HAP-1 (cell line): ENCODE data around the gene ABHD2.
"Not testable (repeated sequence)": the region's sequence is repeated elsewhere in the genome, so short reads cannot be mapped to it uniquely, and the experiment has no call there.

ENCODE experiments used
- DNase-seq, 2 experiments: peaks; one replicate each; pipeline ENCODE4 v3.0.0-alpha.2; 2016 to 2020; ENCODE audit warnings: low spot score in 2 of 2
- H3K27me3 ChIP-seq: fragments of 250-450 bp; sonication (Bioruptor Pico); 2 replicates; pipeline ENCODE4 v1.5.1; 2020; ENCODE audit warnings: low read depth, mild to moderate bottlenecking, moderate library complexity
- H3K36me3 ChIP-seq: fragments of 250-450 bp; sonication (Bioruptor Pico); replicated peaks from 2 replicates; pipeline ENCODE4 v1.5.1; 2020; ENCODE audit warnings: mild to moderate bottlenecking
- H3K4me1 ChIP-seq: fragments of 250-450 bp; sonication (Bioruptor Pico); 2 replicates; pipeline ENCODE4 v1.5.1; 2020; ENCODE audit warnings: mild to moderate bottlenecking
- H3K4me3 ChIP-seq: fragments of 250-450 bp; sonication (Bioruptor Pico); 2 replicates; pipeline ENCODE4 v1.5.1; 2020; ENCODE audit warnings: mild to moderate bottlenecking, moderate library complexity
- H3K9me3 ChIP-seq: fragments of 250-450 bp; sonication (Bioruptor Pico); 2 replicates; pipeline ENCODE4 v1.5.1; 2020; ENCODE audit warnings: mild to moderate bottlenecking, moderate library complexity
- in situ Hi-C: fragments of 300-500 bp; cut with MboI; formaldehyde crosslinking; loops from 3 replicates; pipeline ENCODE4 v1.14.3; 2020; ENCODE audit warnings: low sequenced_read_pairs, inconsistent platforms, mixed read lengths

The ABHD2 gene, protein sequence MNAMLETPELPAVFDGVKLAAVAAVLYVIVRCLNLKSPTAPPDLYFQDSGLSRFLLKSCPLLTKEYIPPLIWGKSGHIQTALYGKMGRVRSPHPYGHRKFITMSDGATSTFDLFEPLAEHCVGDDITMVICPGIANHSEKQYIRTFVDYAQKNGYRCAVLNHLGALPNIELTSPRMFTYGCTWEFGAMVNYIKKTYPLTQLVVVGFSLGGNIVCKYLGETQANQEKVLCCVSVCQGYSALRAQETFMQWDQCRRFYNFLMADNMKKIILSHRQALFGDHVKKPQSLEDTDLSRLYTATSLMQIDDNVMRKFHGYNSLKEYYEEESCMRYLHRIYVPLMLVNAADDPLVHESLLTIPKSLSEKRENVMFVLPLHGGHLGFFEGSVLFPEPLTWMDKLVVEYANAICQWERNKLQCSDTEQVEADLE

DNA sequence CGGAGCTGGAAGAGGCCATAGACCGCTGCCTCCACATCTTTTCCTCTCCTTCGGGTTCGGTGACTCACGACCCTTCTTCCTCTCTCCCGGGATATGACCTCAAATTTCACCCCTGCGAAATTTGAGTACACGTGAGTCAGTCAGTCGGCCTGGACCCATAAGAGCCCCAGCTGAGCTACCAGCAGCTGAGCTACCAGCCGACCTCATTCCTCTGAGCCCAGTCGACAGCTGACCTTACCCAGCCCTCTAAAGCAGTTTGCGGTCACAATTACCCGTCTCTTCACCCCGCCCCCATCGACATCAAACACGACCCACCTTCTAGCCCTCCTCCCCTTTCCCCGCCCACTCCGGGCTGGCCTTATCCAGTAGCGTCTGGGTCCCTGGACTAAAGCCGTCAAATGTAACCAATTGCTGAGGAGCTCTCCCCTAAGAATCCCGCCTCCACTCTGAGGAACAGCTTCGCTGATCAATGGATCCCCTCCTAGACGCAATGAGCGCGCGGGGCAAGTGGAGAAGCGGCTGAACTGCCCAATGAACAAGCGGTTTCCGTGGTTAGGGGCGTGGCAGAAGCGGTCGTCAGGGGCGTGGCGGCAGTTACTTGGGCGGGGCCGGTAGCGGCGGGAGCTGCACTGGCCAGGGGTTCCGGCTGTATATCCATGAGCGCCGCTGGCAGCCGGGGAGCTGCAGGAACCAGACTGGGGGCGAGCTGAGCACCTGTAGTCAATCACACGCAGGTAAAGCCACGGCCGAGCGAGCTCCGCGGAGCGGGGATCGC, at the start of gene ABHD2:
Gene ABHD2, plus strand, starts transcription at position 627 of the 775 bp plus-strand sequence. CDS start 27,872 bp downstream, outside the sequence.
- Histone ChIP-seq H3K4me3 (peak within 1 kb of the TSS; percentile 93), H3K9me3 (no peaks in the 10 kb centered on the region), H3K27me3 (no peaks in the 10 kb centered on the region), H3K36me3 (0 out of 2 replicates have a peak, but pooled peaks cover 3% of the 10 kb centered on the region), H3K4me1 (peaks cover 11% of the 10 kb centered on the region)
- peak; percentile 100 for DNase-seq
- in situ Hi-C loops, result no loop called here

DNA sequence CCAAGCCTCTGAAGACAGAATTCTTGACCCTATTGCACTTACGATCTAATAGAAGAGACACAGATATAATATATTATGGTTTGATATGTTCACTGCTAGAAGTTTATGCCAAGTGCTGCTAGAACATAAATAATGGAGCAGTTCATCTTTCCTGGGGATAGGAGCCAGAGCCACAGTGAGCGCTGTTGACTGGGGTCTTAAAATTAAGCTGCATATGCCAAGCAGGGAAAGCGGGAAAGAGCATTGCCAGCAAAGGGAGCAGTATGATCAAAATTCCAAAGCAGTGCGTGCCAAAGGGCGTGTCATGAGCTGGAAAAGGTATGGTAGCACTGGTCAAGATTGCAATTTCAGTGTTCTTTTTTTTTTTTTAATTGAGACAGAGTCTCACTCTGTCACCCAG, 49.1 kb upstream of the ABHD2 start:
- in situ Hi-C loops, result no loop called here
- DNase-seq, result peak in 1 of 2 experiments; percentile 4
- peaks cover 19% of the 10 kb centered on the region for H3K27me3 ChIP-seq
- no peaks in the 10 kb centered on the region for H3K36me3 ChIP-seq
- H3K4me3 ChIP-seq, result no peak overlapping the region
- H3K9me3 ChIP-seq, result no peaks in the 10 kb centered on the region
- H3K4me1 ChIP-seq, result no peaks in the 10 kb centered on the region

DNA sequence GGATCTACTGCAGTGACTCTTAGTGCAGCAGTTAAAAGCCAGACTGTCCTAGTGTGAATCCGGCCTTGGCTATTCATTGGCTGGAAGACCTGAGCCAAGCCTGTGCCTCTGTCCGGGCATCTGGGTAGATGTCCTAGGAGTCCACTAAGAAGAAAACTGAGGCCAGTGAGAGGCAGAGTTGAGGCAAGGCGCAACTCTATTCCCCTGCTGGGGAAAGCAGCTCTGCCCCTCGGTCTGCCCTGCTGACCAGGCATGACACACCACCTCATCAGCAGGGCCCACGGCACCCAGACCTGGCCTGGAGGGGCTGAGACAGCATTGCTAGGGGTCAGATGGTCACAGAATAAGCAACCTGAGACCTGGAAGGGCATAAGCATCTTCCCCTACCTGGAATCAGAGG, 46.7 kb upstream of the ABHD2 start:
- DNase-seq, result peak in 1 of 2 experiments; percentile 7
- in situ Hi-C loops, result no loop called here
- no peaks in the 10 kb centered on the region for H3K9me3 ChIP-seq
- H3K4me3 ChIP-seq, result no peak overlapping the region
- H3K36me3 ChIP-seq, result no peaks in the 10 kb centered on the region
- H3K27me3 ChIP-seq, result peaks cover 8% of the 10 kb centered on the region
- H3K4me1 ChIP-seq, result no peaks in the 10 kb centered on the region

DNA sequence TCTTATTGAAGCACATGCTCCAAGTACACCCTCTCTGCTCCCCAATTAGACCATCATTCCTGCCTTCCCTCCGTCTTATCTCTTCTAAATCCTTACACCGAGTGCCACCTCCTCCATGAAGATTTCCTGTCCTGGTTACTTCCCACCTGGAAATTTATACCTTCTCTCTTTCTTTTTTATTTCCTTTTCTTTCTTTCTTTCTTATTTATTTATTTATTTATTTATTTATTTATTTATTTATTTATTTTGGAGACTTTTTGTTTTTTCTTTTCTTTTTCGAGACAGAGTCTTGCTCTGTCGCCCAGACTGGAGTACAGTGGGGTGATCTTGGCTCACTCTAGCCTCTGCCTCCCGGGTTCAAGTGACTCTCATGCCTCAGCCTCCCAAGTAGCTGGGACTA, 45.9 kb upstream of the ABHD2 start:
- no peaks in the 10 kb centered on the region for H3K9me3 ChIP-seq
- in situ Hi-C loops, result no loop called here
- H3K27me3 ChIP-seq, result peaks cover 8% of the 10 kb centered on the region; the same call in 1 of the 2 replicates
- no peaks in the 10 kb centered on the region for H3K36me3 ChIP-seq
- no peak overlapping the region for H3K4me3 ChIP-seq
- peak in 1 of 2 experiments; percentile 5 for DNase-seq
- no peaks in the 10 kb centered on the region for H3K4me1 ChIP-seq

DNA sequence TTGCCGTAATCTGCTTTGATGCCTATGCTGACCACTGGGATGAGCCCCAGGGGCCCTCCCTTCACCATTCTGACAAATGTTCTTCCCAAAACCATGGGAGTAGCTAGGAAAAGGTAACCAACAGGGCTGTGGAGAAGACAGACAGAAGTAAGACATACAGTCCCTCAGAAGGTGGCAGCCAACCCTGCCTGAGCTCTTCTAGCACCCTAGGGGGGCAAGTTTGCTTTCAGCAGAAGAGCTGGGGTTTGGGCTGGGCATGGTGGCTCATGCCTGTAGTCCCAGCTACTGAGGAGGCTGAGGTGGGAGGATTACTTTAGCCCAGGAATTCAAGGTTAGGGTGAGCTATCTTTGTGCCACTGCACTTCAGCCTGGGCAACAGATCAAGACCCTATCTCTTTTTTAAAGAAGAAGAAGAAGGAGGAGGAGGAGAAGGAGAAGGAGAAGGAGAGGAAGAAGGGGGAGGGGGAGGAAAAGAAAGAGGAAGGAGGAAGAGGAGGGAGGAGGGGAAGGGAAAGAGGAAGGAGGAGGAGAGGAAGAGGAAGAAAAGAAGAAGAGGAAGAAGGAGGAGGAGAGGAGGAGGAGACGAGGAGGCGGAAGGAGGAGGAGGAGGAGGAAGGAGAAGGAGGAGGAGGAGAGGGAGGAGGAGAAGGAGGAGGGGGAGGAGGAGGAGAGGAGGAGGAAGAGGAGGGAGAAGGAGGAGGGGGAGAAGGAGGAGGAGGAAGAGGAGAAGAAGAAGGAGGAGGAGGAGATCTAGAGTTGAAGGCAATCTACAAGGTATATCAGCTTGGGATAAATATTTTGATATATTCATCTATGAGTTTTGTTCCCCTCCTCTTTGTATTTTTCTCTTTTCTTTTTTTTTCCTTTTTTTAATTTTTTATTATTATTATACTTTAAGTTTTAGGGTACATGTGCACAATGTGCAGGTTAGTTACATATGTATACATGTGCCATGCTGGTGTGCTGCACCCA, 44.9 kb upstream of the ABHD2 start:
- peak in 1 of 2 experiments; percentile 5 for DNase-seq
- no peaks in the 10 kb centered on the region for H3K4me1 ChIP-seq
- H3K36me3 ChIP-seq, result no peaks in the 10 kb centered on the region
- peaks cover 4% of the 10 kb centered on the region; the same call in 1 of the 2 replicates for H3K9me3 ChIP-seq
- H3K27me3 ChIP-seq, result peaks cover 2% of the 10 kb centered on the region
- in situ Hi-C loops, result no loop called here
- H3K4me3 ChIP-seq, result no peak overlapping the region

DNA sequence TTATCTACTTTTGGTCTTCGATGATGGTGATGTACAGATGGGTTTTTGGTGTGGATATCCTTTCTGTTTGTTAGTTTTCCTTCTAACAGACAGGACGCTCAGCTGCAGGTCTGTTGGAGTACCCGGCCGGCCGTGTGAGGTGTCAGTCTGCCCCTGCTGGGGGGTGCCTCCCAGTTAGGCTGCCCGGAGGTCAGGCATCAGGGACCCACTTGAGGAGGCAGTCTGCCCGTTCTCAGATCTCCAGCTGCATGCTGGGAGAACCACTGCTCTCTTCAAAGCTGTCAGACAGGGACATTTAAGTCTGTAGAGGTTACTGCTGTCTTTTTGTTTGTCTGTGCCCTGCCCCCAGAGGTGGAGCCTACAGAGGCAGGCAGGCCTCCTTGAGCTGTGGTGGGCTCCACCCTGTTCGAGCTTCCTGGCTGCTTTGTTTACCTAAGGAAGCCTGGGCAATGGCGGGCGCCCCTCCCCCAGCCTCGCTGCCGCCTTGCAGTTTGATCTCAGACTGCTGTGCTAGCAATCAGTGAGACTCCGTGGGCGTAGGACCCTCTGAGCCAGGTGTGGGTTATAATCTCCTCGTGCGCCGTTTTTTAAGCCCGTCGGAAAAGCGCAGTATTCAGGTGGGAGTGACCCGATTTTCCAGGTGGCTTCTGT, 39.1 kb upstream of the ABHD2 start:
- DNase-seq, result peak in 1 of 2 experiments; percentile 33
- in situ Hi-C loops, H3K27me3 ChIP-seq, H3K36me3 ChIP-seq, H3K4me1 ChIP-seq, H3K4me3 ChIP-seq, H3K9me3 ChIP-seq: not testable (repeated sequence)

DNA sequence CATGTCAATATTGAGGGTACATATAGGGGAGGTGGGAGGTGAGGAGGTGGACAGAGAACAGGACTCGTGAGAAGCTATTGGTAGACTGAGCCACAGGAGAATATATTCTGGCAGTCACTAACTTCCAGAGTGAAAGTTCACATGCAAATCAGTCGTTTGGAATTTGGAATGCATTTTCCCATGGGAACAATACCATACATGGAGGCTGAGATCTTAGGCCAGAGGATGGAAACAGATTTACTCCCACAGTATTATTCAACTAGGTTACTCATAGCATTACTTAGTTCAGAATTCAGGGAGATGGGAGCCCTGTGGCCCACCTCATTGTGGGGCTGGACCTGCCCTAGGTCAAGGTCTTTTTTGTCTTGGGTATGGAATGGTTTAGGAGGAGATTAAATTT, 36.4 kb upstream of the ABHD2 start:
- in situ Hi-C loops, result no loop called here

DNA sequence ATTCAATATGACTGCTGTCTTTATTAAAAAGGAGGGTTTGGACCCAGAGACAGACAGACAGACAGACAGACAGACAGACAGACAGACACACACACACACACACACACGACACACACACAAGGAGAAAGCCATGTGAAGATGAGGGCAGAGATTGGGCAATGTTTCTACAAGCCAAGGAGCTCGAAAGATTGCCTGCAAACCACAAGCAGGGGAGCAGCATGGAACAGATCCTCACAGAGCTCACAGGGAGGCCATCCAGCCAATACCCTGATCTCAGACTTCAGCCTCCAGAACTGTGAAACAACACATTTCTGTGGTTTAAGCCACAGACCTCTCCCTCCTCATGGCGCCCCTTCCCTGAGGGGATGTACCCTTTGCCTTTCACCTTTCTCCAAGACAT, 35.8 kb upstream of the ABHD2 start:
- H3K4me3 ChIP-seq, result no peak overlapping the region
- H3K4me1 ChIP-seq, result peaks cover 7% of the 10 kb centered on the region; the same call in 1 of the 2 replicates
- peak in 1 of 2 experiments; percentile 8 for DNase-seq
- H3K36me3 ChIP-seq, result no peaks in the 10 kb centered on the region
- peaks cover 6% of the 10 kb centered on the region; the same call in 1 of the 2 replicates for H3K9me3 ChIP-seq
- in situ Hi-C loops, result no loop called here
- no peaks in the 10 kb centered on the region; the same call in 1 of the 2 replicates for H3K27me3 ChIP-seq

More for the DNA sequence above, 36.4 kb upstream of the ABHD2 start:
- no peaks in the 10 kb centered on the region for H3K36me3 ChIP-seq
- H3K4me1 ChIP-seq, result peaks cover 7% of the 10 kb centered on the region; the same call in 1 of the 2 replicates
- peaks cover 6% of the 10 kb centered on the region; the same call in 1 of the 2 replicates for H3K9me3 ChIP-seq
- peak; percentile 5 to 41 for DNase-seq
- no peak overlapping the region for H3K4me3 ChIP-seq
- no peaks in the 10 kb centered on the region; the same call in 1 of the 2 replicates for H3K27me3 ChIP-seq

DNA sequence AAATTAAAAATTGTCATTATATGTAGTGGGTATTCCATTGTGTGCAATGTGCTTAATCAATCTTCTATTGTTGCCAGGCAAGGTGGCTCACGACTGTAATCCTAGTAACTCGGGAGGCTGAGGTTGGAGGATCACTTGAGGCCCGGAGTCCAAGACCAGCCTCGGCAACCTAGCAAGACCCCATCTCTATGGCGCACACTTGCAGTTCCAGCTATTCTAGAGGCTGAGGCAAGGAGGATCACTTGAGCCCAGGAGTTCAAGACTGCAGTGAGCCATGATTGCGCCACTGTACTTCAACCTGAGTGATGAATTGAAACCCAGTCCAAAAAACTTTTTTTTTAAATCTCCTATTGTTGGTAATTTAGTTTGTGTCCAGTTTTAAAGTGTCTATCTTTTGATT, 33.4 kb upstream of the ABHD2 start:
- H3K9me3 ChIP-seq, result 0 out of 2 replicates have a peak, but pooled peaks cover under 1% of the 10 kb centered on the region
- H3K4me1 ChIP-seq, result peaks cover 10% of the 10 kb centered on the region; the same call in 1 of the 2 replicates
- in situ Hi-C loops, result loop anchor here (5.0 kb wide), 1 partner anchor 122 kb away; no protein-coding TSS in a partner anchor
- DNase-seq, result no peak
- no peak overlapping the region for H3K4me3 ChIP-seq
- no peaks in the 10 kb centered on the region for H3K27me3 ChIP-seq
- H3K36me3 ChIP-seq, result no peaks in the 10 kb centered on the region

DNA sequence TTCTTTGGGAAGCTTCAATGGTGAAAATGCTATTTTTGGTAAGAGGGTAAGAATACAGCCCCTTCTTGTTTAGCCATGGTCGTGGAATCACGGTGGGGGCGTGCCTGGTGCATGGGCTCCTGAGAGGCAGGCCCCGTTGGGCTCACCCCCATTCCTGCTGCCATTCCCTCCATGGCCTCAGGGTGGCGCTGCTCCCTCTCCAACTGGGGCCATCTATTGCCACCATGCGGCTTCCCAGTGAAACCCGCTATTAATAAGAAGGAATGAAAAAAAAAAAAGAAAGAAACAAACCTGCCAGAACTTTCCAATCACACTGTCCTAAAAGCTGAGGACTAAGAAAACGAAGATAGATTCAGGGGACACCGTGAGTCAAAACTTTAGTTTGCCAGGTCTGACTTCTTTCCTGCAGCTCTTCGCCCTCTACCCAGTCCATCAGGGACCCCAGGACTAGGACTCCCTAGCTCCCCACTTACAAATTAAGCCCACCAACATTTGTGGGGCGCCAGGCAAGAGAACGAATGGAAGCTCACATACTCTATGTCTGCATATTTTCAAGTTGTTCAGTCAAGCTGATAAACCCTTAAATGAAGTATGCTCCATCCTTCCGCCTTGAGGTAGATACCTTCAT, 30.6 kb upstream of the ABHD2 start:
- Histone ChIP-seq H3K9me3 (no peaks in the 10 kb centered on the region), H3K27me3 (no peaks in the 10 kb centered on the region), H3K4me3 (no peak overlapping the region), H3K36me3 (no peaks in the 10 kb centered on the region), H3K4me1 (peaks cover 3% of the 10 kb centered on the region; the same call in 1 of the 2 replicates)
- in situ Hi-C loops, result loop anchor here (5.0 kb wide), 1 partner anchor 120 kb away; no protein-coding TSS in a partner anchor
- peak; percentile 78 to 97 for DNase-seq

DNA sequence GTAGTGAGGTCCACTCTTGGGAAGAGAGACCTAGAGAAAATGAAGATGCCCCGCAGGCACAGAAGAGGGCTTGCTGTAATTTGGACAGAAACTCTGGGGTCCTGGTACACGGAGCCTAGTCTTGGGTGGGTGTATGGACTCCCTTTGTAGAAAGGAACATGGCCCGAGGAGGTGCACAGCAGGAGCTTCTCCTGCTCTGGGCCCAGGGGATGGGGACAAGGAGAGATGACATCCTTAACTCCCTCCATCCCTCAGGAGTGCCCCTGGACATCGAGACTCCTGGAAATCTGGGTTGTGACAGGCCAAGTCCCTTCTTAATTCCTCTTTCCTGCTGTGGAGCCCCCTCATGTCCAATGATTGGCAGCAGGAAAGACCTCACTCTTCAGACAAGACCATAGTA, 29.9 kb upstream of the ABHD2 start:
- no peaks in the 10 kb centered on the region for H3K36me3 ChIP-seq
- peaks cover 3% of the 10 kb centered on the region; the same call in 1 of the 2 replicates for H3K4me1 ChIP-seq
- no peaks in the 10 kb centered on the region for H3K27me3 ChIP-seq
- no peak overlapping the region for H3K4me3 ChIP-seq
- in situ Hi-C loops, result loop anchor here (5.0 kb wide), 1 partner anchor 119 kb away; no protein-coding TSS in a partner anchor
- DNase-seq, result no peak
- no peaks in the 10 kb centered on the region for H3K9me3 ChIP-seq

DNA sequence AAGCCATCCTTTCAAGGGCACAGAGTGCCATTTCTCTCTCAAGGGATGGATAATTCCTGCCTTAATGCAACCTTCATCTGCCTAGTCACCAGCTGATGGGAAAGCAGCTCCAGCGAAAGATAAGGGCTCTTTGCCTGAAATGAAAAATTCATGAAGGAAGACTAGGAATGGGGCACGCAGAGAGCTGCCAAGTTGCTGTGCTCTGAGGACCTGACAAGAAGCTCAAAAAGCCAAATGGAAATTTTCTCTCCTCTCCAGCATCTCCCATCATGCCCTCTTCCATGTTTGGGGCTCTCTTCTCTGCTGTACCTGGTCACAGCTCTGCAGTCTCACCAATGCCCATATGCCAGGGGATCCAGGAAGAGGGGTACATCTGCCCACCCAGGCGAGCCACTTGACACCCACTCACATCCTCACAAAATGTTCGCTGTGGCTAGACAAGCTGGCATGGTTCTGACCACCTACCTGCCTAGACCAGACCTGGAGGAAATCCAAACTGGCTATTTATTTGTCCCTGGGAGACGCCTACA, 29.3 kb upstream of the ABHD2 start:
- H3K27me3 ChIP-seq, result no peaks in the 10 kb centered on the region
- H3K4me1 ChIP-seq, result peaks cover 3% of the 10 kb centered on the region; the same call in 1 of the 2 replicates
- no peak for DNase-seq
- no peaks in the 10 kb centered on the region for H3K9me3 ChIP-seq
- in situ Hi-C loops, result loop anchor here (5.0 kb wide), 1 partner anchor 118 kb away; no protein-coding TSS in a partner anchor
- H3K36me3 ChIP-seq, result no peaks in the 10 kb centered on the region
- H3K4me3 ChIP-seq, result no peak overlapping the region
